ENCODE data around the gene FBXO38.

The FBXO38 gene

GRCh38 chr5:148471379-148471778 is 87.6 kb downstream of the FBXO38 start:
- DNase-seq (ENCODE audit: low spot score) (no peak), FAIRE-seq (no peak)

- DNase-seq (ENCODE audit: low spot score) (no peak), FAIRE-seq (no peak)
Observed at GRCh38 chr5:148474025-148474511, 90.3 kb downstream of the FBXO38 start.

GRCh38 chr5:148476302-148476701 is 92.5 kb downstream of the FBXO38 start:
- no peak for FAIRE-seq
- no peak for DNase-seq (ENCODE audit: low spot score)

GRCh38 chr5:148477429-148477828 is 93.7 kb downstream of the FBXO38 start:
- FAIRE-seq (no peak), DNase-seq (ENCODE audit: low spot score) (no peak)

DNA sequence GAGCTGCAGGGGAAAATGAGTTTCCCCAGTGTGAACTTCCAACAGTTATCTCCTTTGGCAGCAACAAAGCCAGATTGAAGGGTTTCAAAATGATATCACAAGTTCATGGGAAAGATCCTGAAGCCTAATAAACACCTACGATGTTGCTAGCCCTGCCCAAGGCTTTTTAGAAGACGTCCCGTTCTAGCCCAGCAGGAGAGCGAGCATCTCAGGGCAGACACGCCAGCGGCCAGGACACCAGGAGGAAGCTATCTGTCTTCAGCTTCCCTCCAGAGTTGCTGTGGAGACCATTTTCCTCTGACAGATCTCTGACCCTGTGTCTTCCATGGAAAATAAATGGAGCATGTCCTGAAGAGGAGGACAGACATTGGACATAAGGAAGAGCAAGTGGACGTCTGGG is 98.4 kb downstream of the FBXO38 start:
- DNase-seq (ENCODE audit: low spot score) (no peak), FAIRE-seq (no peak)

GRCh38 chr5:148482697-148483462 is 99.1 kb downstream of the FBXO38 start:
- peak; percentile 40 for DNase-seq (ENCODE audit: low spot score)
- FAIRE-seq = no peak

- FAIRE-seq (no peak), DNase-seq (ENCODE audit: low spot score) (no peak)
Observed at GRCh38 chr5:148483750-148484149, 100.0 kb downstream of the FBXO38 start.

GRCh38 chr5:148484651-148485050 is 100.9 kb downstream of the FBXO38 start:
- DNase-seq (ENCODE audit: low spot score) (no peak), FAIRE-seq (no peak)

- FAIRE-seq (no peak), DNase-seq (ENCODE audit: low spot score) (no peak)
Observed at GRCh38 chr5:148486456-148486855, 102.7 kb downstream of the FBXO38 start.

GRCh38 chr5:148488757-148489156 is 105.0 kb downstream of the FBXO38 start:
- FAIRE-seq = no peak
- no peak for DNase-seq (ENCODE audit: low spot score)

DNA sequence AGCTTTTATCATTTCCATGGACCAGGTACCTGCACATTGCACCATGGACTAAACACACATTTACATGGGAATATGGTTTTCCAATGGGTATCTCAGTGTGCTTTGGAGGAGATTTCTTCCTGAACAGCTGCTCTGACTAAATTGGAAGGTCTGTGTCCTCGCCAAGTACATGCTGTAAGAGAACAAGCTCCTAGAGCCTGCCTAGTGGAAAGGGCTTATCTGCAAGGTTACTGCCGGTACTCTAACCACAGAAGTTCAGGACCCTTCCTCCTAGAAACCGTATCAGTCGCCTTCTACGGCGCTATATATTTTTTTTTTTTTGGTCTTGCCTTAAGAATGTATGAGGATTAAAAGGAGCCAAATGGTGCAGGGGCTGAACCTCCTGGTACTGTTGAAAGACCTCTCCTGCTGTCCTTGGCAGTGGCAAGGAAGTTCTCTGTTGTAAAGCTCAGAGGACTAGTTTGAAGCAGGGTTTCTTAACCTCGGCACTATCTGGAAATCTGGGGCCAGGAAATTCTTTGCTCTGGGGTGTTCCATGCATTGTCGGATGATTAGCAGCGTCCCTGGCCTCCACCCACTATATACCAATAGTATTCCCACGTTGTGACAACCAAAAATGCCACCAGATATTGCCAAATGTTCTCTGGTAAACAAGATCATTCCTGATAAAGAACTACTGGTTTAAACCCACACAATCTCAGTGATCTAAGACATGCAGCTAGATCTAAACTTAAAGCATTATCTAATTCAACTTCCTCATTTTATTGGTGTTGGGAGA is 107.4 kb downstream of the FBXO38 start:
- DNase-seq (ENCODE audit: low spot score) (no peak), FAIRE-seq (no peak)

- DNase-seq (ENCODE audit: low spot score) = no peak
- FAIRE-seq = no peak
Observed at GRCh38 chr5:148491793-148492184, 108.0 kb downstream of the FBXO38 start.

- FAIRE-seq (no peak), DNase-seq (ENCODE audit: low spot score) (no peak)
Observed at GRCh38 chr5:148492351-148492750, 108.6 kb downstream of the FBXO38 start.

Data from RCC 7860 (cell line).